ENCODE results near the gene PRKCH.

The PRKCH gene

GRCh38 chr14:61364243-61364642, 42.9 kb downstream of the PRKCH start:
- Histone ChIP-seq H3K4me3 (ENCODE audit: extremely low read depth, insufficient read depth, low read length, poor library complexity, severe bottlenecking) (no peak overlapping the region), H3K4me1 (ENCODE audit: control insufficient read depth, insufficient read depth, low read length, poor library complexity, severe bottlenecking) (peaks cover 40% of the 10 kb centered on the region), H3K9me3 (ENCODE audit: control insufficient read depth, low read length) (no peaks in the 10 kb centered on the region), H3K27ac (ENCODE audit: low read depth, low read length, severe bottlenecking) (no peak overlapping the region), H3K36me3 (ENCODE audit: control insufficient read depth, insufficient read depth, low read length) (no peaks in the 10 kb centered on the region)
- WGBS, 2 experiments (ENCODE audit: insufficient coverage in 2 of 2) = 100% methylated on average over 2 of the region's 2 CpGs; no CpG with 5 or more reads in 1 of the 2 experiments

- Histone ChIP-seq H3K36me3 (ENCODE audit: control insufficient read depth, insufficient read depth, low read length) (no peaks in the 10 kb centered on the region), H3K9me3 (ENCODE audit: control insufficient read depth, low read length) (no peaks in the 10 kb centered on the region), H3K27ac (ENCODE audit: low read depth, low read length, severe bottlenecking) (peak overlapping the region; percentile 7), H3K4me1 (ENCODE audit: control insufficient read depth, insufficient read depth, low read length, poor library complexity, severe bottlenecking) (peaks cover 38% of the 10 kb centered on the region), H3K4me3 (ENCODE audit: extremely low read depth, insufficient read depth, low read length, poor library complexity, severe bottlenecking) (no peak overlapping the region)
- WGBS, 2 experiments (ENCODE audit: insufficient coverage in 2 of 2) = 67 to 88% methylated on average over 1 to 2 of the region's 3 CpGs
Observed at GRCh38 chr14:61365667-61366212, 44.4 kb downstream of the PRKCH start.

GRCh38 chr14:61368114-61368710, 46.8 kb downstream of the PRKCH start:
- Histone ChIP-seq H3K27ac (ENCODE audit: low read depth, low read length, severe bottlenecking) (no peak overlapping the region), H3K4me1 (ENCODE audit: control insufficient read depth, insufficient read depth, low read length, poor library complexity, severe bottlenecking) (peaks cover 24% of the 10 kb centered on the region), H3K4me3 (ENCODE audit: extremely low read depth, insufficient read depth, low read length, poor library complexity, severe bottlenecking) (no peak overlapping the region), H3K36me3 (ENCODE audit: control insufficient read depth, insufficient read depth, low read length) (no peaks in the 10 kb centered on the region), H3K9me3 (ENCODE audit: control insufficient read depth, low read length) (peaks cover 7% of the 10 kb centered on the region)
- WGBS, 2 experiments (ENCODE audit: insufficient coverage in 2 of 2) = 70 to 80% methylated on average over 3 to 4 of the region's 5 CpGs

DNA sequence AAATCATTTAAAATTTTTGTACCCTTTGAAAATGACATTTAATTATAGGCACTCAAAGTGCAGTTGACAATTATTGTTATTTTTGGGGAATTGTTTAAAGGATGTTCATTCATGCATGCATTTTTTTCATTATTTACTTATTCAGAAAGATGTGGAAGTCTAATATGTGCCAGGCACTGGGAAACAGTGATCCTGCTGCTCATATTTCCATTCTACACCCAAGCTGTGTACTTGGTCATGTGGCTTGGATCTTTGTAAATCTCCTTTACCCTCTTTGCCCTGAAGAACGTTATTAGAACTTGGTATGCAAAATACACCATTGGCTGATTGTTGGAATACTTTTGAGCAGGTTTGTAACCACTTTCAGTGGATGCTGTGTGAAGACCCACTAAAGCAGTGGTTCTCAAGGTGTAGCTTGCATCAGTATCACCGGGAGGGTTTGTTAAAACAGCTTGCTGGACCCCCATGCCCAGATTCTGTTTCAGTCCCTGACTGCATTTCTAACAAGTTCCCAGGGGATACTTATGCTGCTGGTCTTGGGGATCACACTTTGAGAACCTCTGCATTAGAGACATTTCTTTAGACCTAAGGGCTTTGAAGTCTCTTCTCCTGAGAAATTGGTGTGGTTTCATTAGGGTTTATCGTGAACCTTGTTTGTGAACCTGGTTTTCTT, 47.5 kb downstream of the PRKCH start:
- no peaks in the 10 kb centered on the region for H3K36me3 ChIP-seq (ENCODE audit: control insufficient read depth, insufficient read depth, low read length)
- no peak overlapping the region for H3K27ac ChIP-seq (ENCODE audit: low read depth, low read length, severe bottlenecking)
- H3K4me3 ChIP-seq (ENCODE audit: extremely low read depth, insufficient read depth, low read length, poor library complexity, severe bottlenecking) = no peak overlapping the region
- H3K4me1 ChIP-seq (ENCODE audit: control insufficient read depth, insufficient read depth, low read length, poor library complexity, severe bottlenecking) = peaks cover 24% of the 10 kb centered on the region
- WGBS, 2 experiments (ENCODE audit: insufficient coverage in 2 of 2) = 77 to 100% methylated on average over 1 of the region's 3 CpGs
- H3K9me3 ChIP-seq (ENCODE audit: control insufficient read depth, low read length) = peaks cover 10% of the 10 kb centered on the region

- H3K4me1 ChIP-seq (ENCODE audit: control insufficient read depth, insufficient read depth, low read length, poor library complexity, severe bottlenecking) = peaks cover 24% of the 10 kb centered on the region
- WGBS, 2 experiments (ENCODE audit: insufficient coverage in 2 of 2) = 92% methylated on average over 2 of the region's 3 CpGs; no CpG with 5 or more reads in 1 of the 2 experiments
Observed at GRCh38 chr14:61369454-61369810, 48.1 kb downstream of the PRKCH start.

GRCh38 chr14:61372379-61372778, 51.0 kb downstream of the PRKCH start:
- Histone ChIP-seq H3K36me3 (ENCODE audit: control insufficient read depth, insufficient read depth, low read length) (no peaks in the 10 kb centered on the region), H3K4me3 (ENCODE audit: extremely low read depth, insufficient read depth, low read length, poor library complexity, severe bottlenecking) (no peak overlapping the region), H3K9me3 (ENCODE audit: control insufficient read depth, low read length) (peaks cover 26% of the 10 kb centered on the region), H3K27ac (ENCODE audit: low read depth, low read length, severe bottlenecking) (no peak overlapping the region), H3K4me1 (ENCODE audit: control insufficient read depth, insufficient read depth, low read length, poor library complexity, severe bottlenecking) (peaks cover under 1% of the 10 kb centered on the region)
- no CpG with 5 or more reads among the region's 2 CpGs for WGBS, 2 experiments (ENCODE audit: insufficient coverage in 2 of 2)

More at GRCh38 chr14:61369454-61369810, 48.1 kb downstream of the PRKCH start:
- Histone ChIP-seq H3K9me3 (ENCODE audit: control insufficient read depth, low read length) (peaks cover 15% of the 10 kb centered on the region), H3K4me3 (ENCODE audit: extremely low read depth, insufficient read depth, low read length, poor library complexity, severe bottlenecking) (no peak overlapping the region), H3K27ac (ENCODE audit: low read depth, low read length, severe bottlenecking) (no peak overlapping the region), H3K36me3 (ENCODE audit: control insufficient read depth, insufficient read depth, low read length) (no peaks in the 10 kb centered on the region)

DNA sequence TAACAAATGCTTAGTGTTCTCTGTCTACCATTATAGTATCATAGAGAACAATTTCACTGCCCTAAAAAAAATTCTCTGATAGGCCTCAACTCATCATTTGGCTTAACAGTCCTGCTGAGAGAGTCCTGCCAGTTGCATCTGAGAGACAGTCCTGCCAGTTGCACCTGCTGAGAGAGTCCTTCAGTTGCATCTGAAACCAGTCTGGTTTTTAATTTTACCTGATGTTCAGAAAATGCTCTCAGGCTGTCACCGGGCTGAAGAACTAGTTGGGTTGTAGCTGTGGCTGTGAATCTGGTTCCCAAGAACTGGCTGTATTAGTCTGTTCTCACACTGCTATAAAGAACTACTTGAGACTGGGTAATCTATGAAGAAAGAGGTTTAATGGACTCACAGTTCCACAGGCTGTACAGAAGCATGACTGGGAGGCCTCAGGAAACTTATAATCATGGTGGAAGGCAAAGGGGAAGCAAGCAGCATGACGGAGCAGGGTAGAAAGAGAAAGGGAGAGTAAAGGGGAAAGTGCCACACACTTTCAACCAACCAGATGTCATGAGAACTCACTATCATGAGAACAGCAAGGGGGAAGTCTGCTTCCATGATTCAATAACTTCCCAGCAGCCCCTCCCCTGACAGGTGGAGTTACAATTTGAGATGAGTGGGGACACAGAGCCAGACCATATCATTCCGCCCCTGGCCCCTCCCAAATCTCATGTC, 51.6 kb downstream of the PRKCH start:
- no peak overlapping the region for H3K4me3 ChIP-seq (ENCODE audit: extremely low read depth, insufficient read depth, low read length, poor library complexity, severe bottlenecking)
- no peak overlapping the region for H3K27ac ChIP-seq (ENCODE audit: low read depth, low read length, severe bottlenecking)
- H3K36me3 ChIP-seq (ENCODE audit: control insufficient read depth, insufficient read depth, low read length) = no peaks in the 10 kb centered on the region
- WGBS, 2 experiments (ENCODE audit: insufficient coverage in 2 of 2) = 85 to 100% methylated on average over 1 of the region's 3 CpGs
- no peaks in the 10 kb centered on the region for H3K4me1 ChIP-seq (ENCODE audit: control insufficient read depth, insufficient read depth, low read length, poor library complexity, severe bottlenecking)
- peaks cover 26% of the 10 kb centered on the region for H3K9me3 ChIP-seq (ENCODE audit: control insufficient read depth, low read length)

DNA sequence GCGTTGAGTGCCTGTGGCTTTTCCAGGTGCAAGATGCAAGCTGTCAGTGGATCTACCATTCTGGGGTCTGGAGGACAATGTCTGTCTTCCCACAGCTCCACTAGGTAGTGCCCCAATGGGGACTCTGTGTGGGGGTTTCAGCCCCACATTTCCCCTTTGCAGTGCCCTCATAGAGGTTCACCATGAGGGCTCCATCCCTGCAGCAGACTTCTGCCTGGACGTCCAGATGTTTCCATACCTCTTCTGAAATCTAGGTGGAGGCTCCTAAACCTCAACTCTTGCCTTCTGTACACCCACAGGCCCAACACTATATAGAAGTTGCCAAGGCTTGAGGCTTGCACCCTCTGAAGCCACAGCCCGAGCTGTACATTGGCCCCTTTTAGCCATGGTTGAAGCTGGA, 52.9 kb downstream of the PRKCH start:
- Histone ChIP-seq H3K4me1 (ENCODE audit: control insufficient read depth, insufficient read depth, low read length, poor library complexity, severe bottlenecking) (no peaks in the 10 kb centered on the region), H3K27ac (ENCODE audit: low read depth, low read length, severe bottlenecking) (no peak overlapping the region), H3K36me3 (ENCODE audit: control insufficient read depth, insufficient read depth, low read length) (no peaks in the 10 kb centered on the region), H3K9me3 (ENCODE audit: control insufficient read depth, low read length) (peaks cover 26% of the 10 kb centered on the region), H3K4me3 (ENCODE audit: extremely low read depth, insufficient read depth, low read length, poor library complexity, severe bottlenecking) (no peak overlapping the region)
- 100% methylated on average over 2 to 3 of the region's 3 CpGs for WGBS, 2 experiments (ENCODE audit: insufficient coverage in 2 of 2)

GRCh38 chr14:61375218-61375617, 53.8 kb downstream of the PRKCH start:
- WGBS, 2 experiments (ENCODE audit: insufficient coverage in 2 of 2) = 100% methylated on average over 1 to 2 of the region's 3 CpGs
- H3K4me3 ChIP-seq (ENCODE audit: extremely low read depth, insufficient read depth, low read length, poor library complexity, severe bottlenecking) = no peak overlapping the region
- peaks cover 26% of the 10 kb centered on the region for H3K9me3 ChIP-seq (ENCODE audit: control insufficient read depth, low read length)
- H3K4me1 ChIP-seq (ENCODE audit: control insufficient read depth, insufficient read depth, low read length, poor library complexity, severe bottlenecking) = no peaks in the 10 kb centered on the region
- no peak overlapping the region for H3K27ac ChIP-seq (ENCODE audit: low read depth, low read length, severe bottlenecking)
- no peaks in the 10 kb centered on the region for H3K36me3 ChIP-seq (ENCODE audit: control insufficient read depth, insufficient read depth, low read length)

GRCh38 chr14:61376314-61376713, 54.9 kb downstream of the PRKCH start:
- H3K4me1 ChIP-seq (ENCODE audit: control insufficient read depth, insufficient read depth, low read length, poor library complexity, severe bottlenecking) = peaks cover 1% of the 10 kb centered on the region
- no peaks in the 10 kb centered on the region for H3K36me3 ChIP-seq (ENCODE audit: control insufficient read depth, insufficient read depth, low read length)
- H3K9me3 ChIP-seq (ENCODE audit: control insufficient read depth, low read length) = peaks cover 26% of the 10 kb centered on the region
- 100% methylated on average over 1 of the region's 1 CpG for WGBS, 2 experiments (ENCODE audit: insufficient coverage in 2 of 2)
- no peak overlapping the region for H3K27ac ChIP-seq (ENCODE audit: low read depth, low read length, severe bottlenecking)
- no peak overlapping the region for H3K4me3 ChIP-seq (ENCODE audit: extremely low read depth, insufficient read depth, low read length, poor library complexity, severe bottlenecking)

Data from mesodermal cell (in vitro differentiated cells).